ENCODE results near the gene EFHD2.

DNA sequence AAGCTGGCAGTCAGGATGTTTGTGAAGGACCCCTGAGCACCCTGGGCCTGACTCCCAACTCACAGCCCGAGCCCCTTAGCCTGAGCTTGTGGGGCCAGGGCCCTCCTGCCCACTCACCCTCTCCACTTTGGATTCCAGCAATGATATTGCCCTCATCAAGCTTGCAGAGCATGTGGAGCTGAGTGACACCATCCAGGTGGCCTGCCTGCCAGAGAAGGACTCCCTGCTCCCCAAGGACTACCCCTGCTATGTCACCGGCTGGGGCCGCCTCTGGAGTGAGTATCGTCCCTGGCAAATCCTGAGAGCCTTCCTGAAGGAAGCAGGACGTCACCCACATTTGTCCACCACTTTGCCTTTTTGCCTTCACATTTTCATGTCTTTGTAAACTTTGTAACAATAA lies 33.6 kb downstream of the EFHD2 start:
- TF ChIP-seq, protein P1, sequence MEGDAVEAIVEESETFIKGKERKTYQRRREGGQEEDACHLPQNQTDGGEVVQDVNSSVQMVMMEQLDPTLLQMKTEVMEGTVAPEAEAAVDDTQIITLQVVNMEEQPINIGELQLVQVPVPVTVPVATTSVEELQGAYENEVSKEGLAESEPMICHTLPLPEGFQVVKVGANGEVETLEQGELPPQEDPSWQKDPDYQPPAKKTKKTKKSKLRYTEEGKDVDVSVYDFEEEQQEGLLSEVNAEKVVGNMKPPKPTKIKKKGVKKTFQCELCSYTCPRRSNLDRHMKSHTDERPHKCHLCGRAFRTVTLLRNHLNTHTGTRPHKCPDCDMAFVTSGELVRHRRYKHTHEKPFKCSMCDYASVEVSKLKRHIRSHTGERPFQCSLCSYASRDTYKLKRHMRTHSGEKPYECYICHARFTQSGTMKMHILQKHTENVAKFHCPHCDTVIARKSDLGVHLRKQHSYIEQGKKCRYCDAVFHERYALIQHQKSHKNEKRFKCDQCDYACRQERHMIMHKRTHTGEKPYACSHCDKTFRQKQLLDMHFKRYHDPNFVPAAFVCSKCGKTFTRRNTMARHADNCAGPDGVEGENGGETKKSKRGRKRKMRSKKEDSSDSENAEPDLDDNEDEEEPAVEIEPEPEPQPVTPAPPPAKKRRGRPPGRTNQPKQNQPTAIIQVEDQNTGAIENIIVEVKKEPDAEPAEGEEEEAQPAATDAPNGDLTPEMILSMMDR (IDR thresholded peaks at IDR 0.05) = no peak
- TF ChIP-seq POLR2A (IDR thresholded peaks at IDR 0.05) = no peak
